BJ (cell line): ENCODE measurements around the gene WDR53. TPM values are rescaled to one million over a fixed set of nuclear protein-coding genes. Genes with fewer than 3 reads are reported as not detected.
"Not testable (repeated sequence)": the region's sequence is repeated elsewhere in the genome, so short reads cannot be mapped to it uniquely, and the experiment has no call there.

Experiments used
- CTCF ChIA-PET: fragments of 350-600 bp; formaldehyde crosslinking; extraction: SDS; loops from one replicate; lab custom pipeline; 2021; ENCODE audit warnings: antibody characterized with exemption, inconsistent platforms; lab: Yijun Ruan, JAX
- POLR2A ChIA-PET: fragments of 300-600 bp; sonication (Branson Sonifier 250); formaldehyde crosslinking; extraction: SDS; loops from one replicate; lab custom pipeline; 2021; ENCODE audit warnings: antibody characterized with exemption; lab: Charles Lee
- DNase-seq: peaks from one replicate; pipeline ENCODE4 v3.0.0-alpha.2; 2011; ENCODE audit warnings: low read depth
- H3K27me3 ChIP-seq: 2 replicates; pipeline ENCODE4 v1.6.0; 2011; ENCODE audit warnings: low read length; ENCODE audit not compliant: control insufficient read depth, insufficient read depth
- H3K36me3 ChIP-seq: 2 replicates; pipeline ENCODE4 v1.5.1; 2011; ENCODE audit warnings: low read length; ENCODE audit not compliant: control insufficient read depth, insufficient read depth
- H3K4me3 ChIP-seq: 2 replicates; pipeline ENCODE4 v1.5.1; 2011; ENCODE audit warnings: low read depth, mild to moderate bottlenecking, control low read depth, low read length
- CTCF ChIP-seq: IDR thresholded peaks from 2 replicates; pipeline ENCODE4 v1.5.1; 2011; ENCODE audit warnings: low read depth, mild to moderate bottlenecking, control low read depth, inconsistent platforms, low read length, moderate library complexity; ENCODE audit not compliant: insufficient read depth
- polyA plus RNA-seq: library from polyadenylated mRNA; depleted of rRNA; stranded (reverse); fragments of >200 nt; gene quantifications from 2 replicates; pipeline ENCODE4 v1.2.3, GENCODE V29; 2011

The WDR53 gene
- polyA plus RNA-seq, 1 experiment = 4.2 TPM

GRCh38 chr3:196514350-196514716, 54.0 kb downstream of the WDR53 start:
- no peak overlapping the region for H3K4me3 ChIP-seq
- no peaks in the 10 kb centered on the region for H3K36me3 ChIP-seq
- ChIA-PET CTCF (interaction anchor here (4.2 kb wide), 1 partner anchor 260 kb away, joined by 19 read pairs; no protein-coding TSS in a partner anchor), POLR2A (no interaction called here)
- no peaks in the 10 kb centered on the region for H3K27me3 ChIP-seq
- no peak for DNase-seq
- no peak for TF ChIP-seq CTCF

- no peaks in the 10 kb centered on the region for H3K27me3 ChIP-seq
- ChIA-PET CTCF (interaction anchor here (0.6 to 4.2 kb wide), 4 partner anchors 9 to 260 kb away, joined by 3 to 19 read pairs (median 5); no protein-coding TSS in a partner anchor), POLR2A (no interaction called here)
- H3K36me3 ChIP-seq = no peaks in the 10 kb centered on the region
- TF ChIP-seq CTCF = no peak
- H3K4me3 ChIP-seq = no peak overlapping the region
- DNase-seq = no peak
These were observed 54.5 kb downstream of the WDR53 start for GRCh38 chr3:196513697-196514349.

GRCh38 chr3:196511646-196512425, 56.5 kb downstream of the WDR53 start:
- H3K27me3 ChIP-seq, POLR2A ChIA-PET, H3K36me3 ChIP-seq, H3K4me3 ChIP-seq, DNase-seq: not testable (repeated sequence)
- CTCF ChIA-PET = interaction anchor here (1.2 to 1.7 kb wide), 2 partner anchors 18 to 258 kb away, joined by 3 to 5 read pairs; no protein-coding TSS in a partner anchor

GRCh38 chr3:196511108-196511507, 57.2 kb downstream of the WDR53 start:
- CTCF ChIA-PET = interaction anchor here (1.7 kb wide), 1 partner anchor 13 kb away, joined by 4 read pairs; no protein-coding TSS in a partner anchor
- H3K36me3 ChIP-seq, DNase-seq, POLR2A ChIA-PET, H3K4me3 ChIP-seq, H3K27me3 ChIP-seq: not testable (repeated sequence)

GRCh38 chr3:196506687-196507086, 61.7 kb downstream of the WDR53 start:
- TF ChIP-seq CTCF = no peak
- Histone ChIP-seq H3K36me3 (no peaks in the 10 kb centered on the region), H3K27me3 (no peaks in the 10 kb centered on the region), H3K4me3 (no peak overlapping the region)
- DNase-seq = no peak
- CTCF ChIA-PET = interaction anchor here (1.7 to 2.3 kb wide), 2 partner anchors 16 to 22 kb away, joined by 4 to 11 read pairs; no protein-coding TSS in a partner anchor
- POLR2A ChIA-PET = no interaction called here

- DNase-seq = no peak
- ChIA-PET POLR2A (no interaction called here), CTCF (interaction anchor here (0.7 to 1.2 kb wide), 2 partner anchors 35 to 285 kb away, joined by 3 read pairs; no protein-coding TSS in a partner anchor)
- TF ChIP-seq CTCF = no peak
- Histone ChIP-seq H3K27me3 (no peaks in the 10 kb centered on the region), H3K36me3 (no peaks in the 10 kb centered on the region), H3K4me3 (no peak overlapping the region)
These were observed 63.8 kb downstream of the WDR53 start for GRCh38 chr3:196504556-196504955.
